Measurements from ENCODE around the gene TSPAN5.

Gene TSPAN5

DNA sequence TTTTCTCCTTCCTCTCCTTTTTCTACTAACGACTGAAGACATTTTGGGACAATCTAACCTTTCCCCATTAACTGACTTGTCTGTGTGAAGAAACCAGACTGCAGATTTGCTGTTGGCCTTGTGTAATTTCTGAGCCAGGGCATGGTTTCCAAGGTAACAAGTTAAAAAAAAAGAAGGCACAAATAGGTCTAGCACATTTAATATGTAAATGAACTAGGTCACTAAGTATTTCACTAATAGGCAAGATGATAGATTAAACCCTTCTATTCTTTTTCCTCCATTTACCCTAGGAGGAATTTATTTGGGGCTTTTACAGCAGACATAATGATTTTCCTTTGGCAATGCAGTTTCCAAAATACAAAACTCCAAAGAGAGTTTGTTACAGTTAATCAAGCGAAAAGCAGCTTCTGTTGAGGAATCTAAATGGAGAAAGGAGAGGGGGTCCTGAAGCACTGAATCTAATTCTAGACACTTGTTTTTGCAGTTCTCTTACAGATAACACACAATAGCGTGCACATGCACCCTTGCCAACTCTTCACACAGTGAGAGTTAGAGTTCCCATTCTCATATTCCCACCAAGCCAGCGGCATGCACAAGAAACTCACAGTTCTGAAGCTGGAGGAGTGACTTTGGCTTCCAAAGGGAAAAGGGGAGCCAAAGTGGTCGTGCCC, 72.0 kb downstream of the TSPAN5 start:
- DNase-seq (ENCODE audit: low read depth in 2 of 2), result no peak

DNA sequence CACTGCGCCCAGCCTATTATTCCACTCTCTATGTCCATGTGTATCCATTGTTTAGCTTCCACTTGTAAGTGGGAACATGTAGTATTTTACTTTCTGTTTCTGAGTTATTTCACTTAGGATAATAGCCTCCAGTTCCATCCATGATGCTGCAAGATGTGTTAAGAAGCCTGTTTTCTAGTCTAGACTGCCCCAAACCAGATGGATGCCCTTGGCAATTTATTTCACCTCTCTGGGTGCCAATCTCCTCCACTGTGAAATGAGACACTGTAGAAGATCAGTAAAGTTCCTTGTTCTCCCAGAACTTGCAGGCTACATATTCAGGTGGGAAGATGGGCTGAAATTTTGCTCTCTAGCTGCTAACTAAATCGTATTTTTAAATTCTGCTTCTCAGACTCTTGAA, 72.8 kb downstream of the TSPAN5 start:
- DNase-seq (ENCODE audit: low read depth in 2 of 2), result no peak

DNA sequence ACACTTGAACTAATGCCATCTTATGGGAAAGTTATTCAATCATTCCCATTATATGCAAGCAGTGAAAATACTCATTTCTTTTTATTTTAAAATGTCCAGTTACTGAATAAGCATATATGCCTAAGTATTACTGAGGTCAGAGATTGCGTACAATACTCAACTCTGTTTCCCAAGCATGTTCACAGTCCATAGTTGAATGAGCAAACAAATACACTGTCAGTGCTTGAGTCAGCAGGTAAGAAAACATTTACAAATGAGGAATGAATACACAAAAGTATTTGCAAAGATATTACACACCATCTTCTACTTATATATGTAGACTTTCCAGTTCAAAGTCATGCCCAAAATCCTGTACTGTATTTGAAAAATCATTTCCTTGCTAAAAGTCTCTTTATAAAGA, 74.1 kb downstream of the TSPAN5 start:
- DNase-seq (ENCODE audit: low read depth in 2 of 2), result no peak

DNA sequence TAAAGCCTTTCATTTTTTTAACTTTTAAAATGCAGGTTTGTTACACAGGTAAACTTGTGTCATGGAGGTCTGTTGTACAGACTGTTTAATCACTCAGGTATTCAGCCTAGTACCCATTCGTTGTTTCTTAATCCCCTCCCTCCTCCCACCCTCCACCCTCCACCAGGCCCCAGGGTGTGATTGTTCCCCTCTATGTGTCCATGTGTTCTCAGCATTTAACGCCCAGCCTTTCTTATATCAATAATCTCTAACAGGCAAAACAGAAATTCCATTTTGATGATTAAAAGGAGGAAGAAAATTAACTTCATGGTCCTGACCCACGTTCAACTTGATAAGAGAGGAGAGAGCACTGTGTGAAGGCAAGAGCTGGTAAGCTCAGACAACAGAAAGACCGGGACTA, 75.1 kb downstream of the TSPAN5 start:
- no peak for DNase-seq (ENCODE audit: low read depth in 2 of 2)

DNA sequence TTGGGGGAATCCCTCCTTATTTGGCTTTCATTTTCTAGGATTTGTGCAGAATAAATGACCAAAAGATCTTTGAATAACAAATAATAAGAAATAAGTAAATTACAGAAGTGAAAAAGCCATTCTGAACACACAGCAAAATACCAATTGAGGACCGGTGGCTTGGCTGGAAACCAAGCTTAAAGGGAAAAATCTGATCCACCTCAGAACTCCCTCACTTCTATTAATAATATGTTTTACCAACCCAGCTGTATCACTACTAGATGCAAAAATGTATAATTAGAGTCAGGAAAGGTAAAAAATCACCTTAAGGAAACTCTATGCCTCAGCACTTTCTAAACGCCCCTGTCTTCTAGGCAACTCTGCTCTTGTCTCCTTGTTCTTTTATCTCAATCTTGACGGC, 77.3 kb downstream of the TSPAN5 start:
- no peak for DNase-seq (ENCODE audit: low read depth in 2 of 2)

DNA sequence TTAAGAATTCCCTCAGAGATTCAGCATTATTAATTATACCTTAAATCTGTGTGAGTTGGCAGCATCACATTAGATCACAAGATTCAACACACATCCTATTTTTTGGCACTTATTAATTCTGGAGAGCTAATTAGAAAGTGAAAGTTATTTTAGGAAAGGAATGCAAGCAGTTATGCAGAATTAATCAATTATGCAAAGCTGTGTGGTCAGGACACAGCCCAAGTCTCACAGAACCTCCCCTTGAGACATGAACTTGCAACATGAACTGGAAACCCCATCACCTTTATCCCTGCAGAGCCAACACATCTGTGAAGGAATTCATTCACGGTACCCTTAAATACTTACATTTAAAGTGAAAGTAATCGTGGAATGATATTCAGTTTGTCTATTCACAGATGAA, 80.5 kb downstream of the TSPAN5 start:
- DNase-seq (ENCODE audit: low read depth in 2 of 2), result no peak

DNA sequence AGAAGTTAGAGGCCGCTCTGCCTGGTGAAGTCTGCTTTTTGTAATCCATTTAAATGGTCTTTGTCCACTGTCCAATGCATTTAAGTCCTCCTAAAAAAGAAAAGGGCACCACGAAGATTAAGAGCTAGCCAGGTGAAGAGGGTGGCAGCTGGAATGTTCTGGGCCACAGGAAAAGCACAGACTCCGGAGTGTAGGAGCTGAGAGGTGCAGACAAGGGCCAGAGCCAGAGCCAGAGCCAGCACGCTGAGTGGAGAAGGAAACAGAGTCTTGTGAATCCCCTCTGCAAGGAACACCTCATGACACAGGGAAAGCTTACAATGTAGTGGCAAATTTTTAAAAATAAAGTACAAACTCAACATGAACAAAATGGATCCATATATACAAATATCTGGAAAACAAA, 83.6 kb downstream of the TSPAN5 start:
- DNase-seq (ENCODE audit: low read depth in 2 of 2), result no peak

DNA sequence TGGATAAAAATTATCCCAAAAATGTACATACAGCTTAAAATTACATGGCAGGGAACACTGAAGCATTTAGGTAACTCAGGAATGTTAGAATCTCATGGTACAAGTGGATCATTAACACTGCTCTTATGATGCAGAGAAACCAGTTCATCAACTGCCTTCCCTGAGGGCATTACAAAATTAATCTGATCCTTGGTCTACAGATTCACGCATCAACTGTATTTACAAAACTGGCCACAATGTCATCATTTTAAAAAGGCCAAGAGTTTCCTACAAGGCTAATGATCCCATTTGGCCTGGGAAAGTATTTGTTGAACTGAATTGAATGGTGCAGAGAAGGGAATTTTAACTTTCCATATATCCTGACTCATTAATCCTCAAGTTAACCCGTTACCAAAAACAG, 84.6 kb downstream of the TSPAN5 start:
- DNase-seq (ENCODE audit: low read depth in 2 of 2), result no peak

DNA sequence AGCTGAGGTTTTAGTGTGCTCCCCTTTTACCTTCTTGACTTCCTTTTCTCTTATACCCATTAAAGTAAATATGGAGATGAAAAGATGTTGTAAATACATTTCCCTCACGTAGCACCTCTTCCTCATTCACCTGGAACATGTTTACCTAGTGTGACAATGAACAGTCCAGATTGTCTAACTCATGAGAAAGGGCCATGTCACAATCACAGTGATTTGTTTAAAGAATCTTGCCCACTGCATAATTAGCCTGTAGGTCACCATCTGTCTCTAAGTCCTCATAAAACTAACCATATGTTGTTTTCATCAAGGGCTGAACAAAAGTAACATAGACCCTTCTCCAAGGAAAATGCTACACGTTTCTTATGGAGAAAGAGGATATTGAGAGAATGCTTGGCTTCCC, 85.7 kb downstream of the TSPAN5 start:
- DNase-seq (ENCODE audit: low read depth in 2 of 2), result no peak

DNA sequence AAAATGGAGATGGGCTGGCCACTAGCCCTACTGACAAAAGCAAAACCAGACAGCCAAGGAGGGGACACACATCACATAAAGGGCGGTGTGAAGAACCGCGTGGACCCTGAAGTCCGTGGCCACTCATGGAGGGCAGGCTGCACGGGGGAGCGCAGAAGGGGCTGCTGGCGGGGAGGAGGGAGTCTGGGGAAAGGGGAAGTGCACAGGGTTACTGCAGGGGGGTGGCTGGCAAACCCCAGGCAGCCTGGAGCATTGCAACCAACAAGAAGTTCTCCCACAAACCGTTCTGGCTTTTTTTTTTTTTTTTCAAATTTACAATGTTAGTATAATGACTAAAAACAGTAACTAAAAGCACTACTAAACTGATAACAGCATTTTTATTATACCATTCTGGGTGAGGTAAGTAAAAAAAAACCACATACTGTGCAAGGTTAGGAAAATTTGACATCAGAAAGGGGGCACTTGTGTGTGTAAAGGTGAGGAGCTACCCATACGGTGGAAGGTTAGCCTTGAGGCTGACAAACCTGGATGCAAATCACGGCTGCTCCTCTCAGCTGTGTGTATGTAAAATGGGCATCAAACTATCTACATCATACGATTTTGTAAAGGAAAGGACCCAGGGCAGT, 87.1 kb downstream of the TSPAN5 start:
- no peak for DNase-seq (ENCODE audit: low read depth in 2 of 2)

DNA sequence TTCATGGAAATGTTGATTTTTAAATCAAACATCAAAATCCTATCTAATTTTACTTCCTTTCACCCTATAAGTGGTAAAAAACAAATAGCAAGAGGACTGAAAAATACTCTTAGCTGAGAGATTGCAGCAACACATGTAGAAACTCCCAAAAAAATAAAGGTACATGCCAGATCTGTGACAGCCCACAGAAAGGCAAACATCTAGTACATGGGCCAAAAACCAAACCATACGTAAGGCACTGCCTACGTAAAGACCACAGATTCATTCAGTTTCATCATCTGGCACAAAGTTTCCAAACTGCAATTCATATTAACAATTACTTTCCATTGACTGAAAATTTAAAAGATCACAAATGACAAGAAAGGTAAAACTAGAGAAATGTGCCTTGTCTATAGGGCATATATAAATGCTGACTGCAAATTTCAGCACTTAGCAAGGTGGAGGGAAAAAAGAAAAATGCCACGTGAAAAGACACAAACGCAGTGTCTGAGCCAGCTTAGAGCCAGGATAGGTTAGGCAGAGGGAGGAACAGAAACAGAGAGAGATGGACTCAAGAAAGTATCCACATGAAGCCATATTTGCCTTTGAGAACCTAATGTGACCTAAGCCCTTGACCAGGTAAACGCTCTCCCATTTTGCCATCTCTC, 88.1 kb downstream of the TSPAN5 start:
- DNase-seq (ENCODE audit: low read depth in 2 of 2), result no peak

DNA sequence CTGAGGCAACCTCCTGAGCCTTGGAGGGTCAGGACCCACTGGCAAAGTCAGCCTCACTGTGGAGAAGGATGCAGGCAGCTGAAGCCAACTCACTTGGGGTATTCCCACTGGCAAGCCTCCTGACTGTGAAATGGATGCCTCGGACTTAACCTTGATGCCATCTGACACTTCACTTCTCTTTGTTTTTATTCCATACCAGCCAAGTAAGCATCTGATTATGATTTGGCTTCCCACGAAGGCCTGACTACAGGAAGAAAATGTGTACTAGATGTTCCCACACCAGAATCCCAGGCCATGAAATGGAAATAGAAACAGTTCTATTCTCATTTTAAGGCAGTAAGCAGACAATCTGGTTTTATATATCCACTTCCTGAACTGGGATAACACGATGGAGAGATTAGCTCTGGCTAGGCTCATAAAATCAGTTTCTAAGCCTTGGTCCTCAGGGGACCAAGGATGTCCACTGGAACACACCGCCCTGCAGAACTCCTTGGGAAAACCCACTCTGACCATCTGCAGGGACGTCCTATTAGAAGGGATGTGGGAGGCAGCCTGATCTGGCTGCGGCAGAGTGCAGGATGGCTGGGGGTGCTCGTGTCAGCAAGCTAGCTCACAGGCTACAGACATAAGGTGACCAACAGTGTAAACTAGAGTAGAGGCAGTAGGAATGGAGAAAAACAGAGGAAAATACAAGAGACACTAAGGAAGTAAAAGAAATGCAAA, 89.3 kb downstream of the TSPAN5 start:
- DNase-seq (ENCODE audit: low read depth in 2 of 2), result no peak

DNA sequence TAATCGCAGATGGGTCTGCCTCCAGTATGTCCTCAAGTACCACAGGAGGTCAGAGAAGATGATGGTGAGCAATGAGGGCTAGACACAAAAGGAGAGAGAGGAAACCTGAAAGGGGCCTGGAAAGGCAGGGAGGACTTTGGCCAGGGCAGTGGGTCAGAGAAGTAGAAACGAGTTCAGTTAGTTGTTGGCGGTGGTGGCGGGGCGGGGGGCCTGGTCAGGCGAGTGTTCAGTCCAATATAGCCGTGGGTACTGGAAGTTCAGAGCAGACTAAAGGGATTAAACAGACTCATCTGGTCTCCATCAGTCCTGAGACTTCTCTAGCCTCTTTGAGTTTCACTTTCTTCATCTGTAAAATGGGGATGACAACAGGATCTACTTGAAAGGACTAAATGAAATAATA, 90.8 kb downstream of the TSPAN5 start:
- DNase-seq (ENCODE audit: low read depth in 2 of 2), result no peak

DNA sequence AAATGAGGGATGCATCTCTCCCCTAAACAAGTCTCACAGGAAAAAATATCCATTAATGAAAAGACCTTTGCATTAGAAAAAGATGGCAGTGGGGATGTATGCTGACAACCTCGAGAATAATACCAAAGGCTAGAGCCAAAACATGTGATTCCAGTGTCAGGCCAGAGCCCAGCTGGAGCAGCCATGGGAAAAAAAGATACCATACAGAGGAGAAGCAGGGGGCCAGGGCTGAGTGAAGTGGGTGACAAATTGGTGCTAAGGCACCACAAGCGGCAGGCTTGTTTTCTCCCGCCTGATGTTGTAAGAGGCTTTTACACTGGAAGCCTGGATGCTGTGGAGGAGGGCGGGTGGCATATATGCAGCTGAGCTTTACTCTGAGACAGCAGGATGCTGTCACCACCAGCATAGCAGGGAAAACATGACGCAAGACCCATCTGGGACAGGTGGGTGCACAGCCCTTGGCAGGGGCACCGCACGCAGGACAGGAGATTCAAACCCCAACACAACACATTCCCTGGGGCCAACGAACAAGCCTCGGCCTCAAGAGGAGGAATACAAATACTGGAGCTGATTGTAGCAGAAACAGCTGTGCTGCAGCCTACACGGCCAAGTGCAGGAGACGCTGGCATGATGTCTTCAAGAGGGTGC, 91.9 kb downstream of the TSPAN5 start:
- no peak for DNase-seq (ENCODE audit: low read depth in 2 of 2)

DNA sequence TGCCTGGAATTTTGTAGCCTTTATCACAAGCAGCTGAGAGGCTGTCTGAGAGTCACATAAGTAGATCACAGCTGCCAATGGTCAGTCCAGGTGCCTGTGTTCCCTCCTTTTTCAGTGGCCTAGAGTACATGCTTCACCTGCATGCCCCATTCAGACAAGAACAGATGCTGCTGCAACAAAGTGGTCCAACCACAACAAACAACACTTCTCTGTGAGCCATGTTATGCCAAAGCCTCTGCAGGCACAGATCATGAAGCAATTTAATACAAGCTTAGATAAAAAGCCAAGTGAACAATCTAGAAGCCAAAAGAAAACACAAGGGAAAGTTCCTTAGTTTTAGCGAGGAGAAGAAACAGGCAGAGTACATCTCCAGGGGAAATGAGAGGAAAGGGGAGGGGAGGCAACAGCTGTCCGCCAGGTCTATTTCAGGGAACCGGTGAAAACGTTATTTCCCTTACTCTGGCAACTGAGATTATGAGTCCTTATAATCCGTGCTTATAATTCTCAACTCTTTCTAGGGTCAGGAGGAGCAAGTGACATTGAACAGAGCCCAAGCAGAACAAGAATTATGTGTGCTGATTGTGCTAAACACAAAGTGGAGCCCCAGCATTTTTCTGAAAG, 92.6 kb downstream of the TSPAN5 start:
- DNase-seq (ENCODE audit: low read depth in 2 of 2), result no peak

DNA sequence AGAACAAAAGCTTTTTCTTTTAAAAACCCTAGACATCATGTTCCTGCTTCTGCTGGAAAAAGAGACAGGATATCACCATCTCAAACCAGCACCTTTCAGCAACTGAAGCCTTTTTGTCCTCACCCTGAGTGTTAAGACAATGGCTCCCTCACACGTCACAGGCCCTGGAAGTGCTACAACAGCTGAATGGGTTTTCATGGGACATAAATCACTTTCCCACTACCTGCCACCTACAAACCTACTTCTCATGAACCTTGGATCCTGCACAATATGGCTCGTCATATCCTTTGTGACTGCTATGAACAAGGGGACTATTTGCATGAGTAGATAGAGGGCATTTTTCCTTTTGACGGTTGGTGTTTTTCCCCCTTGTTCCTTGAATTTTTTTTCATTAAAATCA, 93.6 kb downstream of the TSPAN5 start:
- DNase-seq (ENCODE audit: low read depth in 2 of 2), result no peak

DNA sequence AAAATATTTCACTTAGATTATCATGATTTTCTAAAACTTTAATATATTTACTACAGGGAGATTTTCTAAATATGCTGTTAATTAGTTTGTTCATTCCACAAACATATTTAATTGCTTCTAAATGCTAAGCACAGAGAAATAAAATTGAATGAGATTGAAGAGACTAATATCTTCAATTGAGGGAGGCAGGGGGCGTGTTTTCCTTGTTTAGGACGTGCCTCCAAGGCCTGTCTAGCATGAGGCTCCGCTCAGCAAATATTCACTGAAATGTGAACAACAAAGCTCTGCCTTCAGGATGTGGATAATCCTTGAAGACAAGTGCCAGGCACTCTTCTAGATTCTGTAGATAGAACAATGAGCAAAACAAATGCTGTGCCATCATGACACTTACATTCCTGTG, 98.1 kb downstream of the TSPAN5 start:
- DNase-seq (ENCODE audit: low read depth in 2 of 2), result no peak

DNA sequence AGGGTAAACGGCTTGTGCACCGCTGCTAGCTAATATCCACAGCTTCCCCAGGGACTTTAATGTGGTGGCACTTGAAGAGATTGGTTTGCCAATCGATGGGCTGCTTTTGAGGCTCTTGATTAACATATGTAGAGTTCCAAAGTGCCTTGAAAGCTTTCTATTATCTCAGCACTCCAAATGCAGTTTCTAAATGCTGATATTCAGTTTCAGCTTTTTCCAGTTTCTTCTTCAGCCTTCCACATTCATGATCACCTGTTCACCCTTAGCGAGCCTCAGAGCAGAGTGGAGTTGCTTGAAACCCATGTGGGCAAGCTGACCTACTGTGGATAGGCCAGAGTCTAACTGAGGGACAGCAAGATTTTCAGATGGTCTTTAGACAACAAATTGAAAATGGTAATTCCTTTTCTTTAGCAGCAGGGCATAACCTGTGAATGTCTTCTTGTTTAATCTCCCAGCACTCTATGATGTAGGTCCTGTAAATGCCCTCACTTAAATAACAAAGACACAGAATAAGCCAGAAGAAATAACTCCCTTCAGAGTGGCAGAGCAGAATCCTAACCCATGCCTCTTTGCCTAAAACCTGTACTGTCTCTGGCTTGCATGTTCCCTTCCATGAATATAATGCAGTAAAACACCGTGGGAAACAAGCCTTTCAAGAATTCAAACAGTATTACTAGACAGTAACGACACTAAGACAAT, 99.8 kb downstream of the TSPAN5 start:
- DNase-seq (ENCODE audit: low read depth in 2 of 2), result no peak

DNA sequence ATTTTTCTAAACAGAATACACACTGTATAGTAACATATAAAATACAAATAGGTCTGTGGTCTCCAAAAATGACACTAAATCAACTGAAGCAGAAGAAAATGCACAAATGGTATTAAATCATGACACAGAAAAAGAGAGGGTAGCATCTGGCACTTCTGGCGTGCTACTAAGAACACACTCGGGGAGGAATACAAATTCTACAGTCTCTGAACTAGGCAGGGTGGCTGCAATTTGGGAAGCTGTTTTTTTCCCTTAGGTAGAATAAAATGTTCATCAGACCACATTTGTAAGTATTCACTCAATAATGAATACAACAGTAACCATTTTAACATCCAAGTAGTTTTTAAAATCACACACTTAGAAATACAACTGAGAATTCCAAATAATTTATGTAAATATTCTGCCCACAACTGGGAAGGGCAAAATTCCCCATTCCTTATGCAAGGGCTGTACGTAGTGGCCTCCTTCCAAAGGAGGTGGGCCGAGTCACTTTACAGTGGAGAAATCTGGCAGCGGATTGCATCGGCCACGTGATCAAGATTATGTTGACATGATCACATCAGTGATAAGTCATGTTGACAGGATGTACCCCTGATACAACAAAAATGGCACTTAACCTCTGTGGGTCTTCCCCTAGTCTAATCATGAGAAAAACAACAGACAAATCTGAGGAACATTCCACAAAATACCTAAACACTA, 101.1 kb downstream of the TSPAN5 start:
- no peak for DNase-seq (ENCODE audit: low read depth in 2 of 2)

DNA sequence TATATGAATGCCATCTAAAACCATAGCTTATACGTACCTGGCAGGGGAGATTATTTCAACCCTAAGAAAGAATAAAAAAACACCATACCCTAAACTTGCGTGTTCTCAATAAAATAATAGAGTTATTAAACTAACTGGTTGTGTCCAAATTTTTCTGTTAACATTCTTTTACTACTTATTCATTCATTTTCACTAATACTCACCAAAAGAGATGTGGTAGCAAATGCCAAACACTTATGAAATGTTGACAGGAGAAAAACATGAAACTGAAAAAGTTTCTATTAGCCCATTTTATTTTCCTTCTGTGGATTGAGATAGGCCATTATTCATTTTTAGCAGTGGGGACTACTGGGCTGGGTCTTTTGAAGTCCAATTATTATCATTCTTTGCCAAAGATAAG, 102.0 kb downstream of the TSPAN5 start:
- no peak for DNase-seq (ENCODE audit: low read depth in 2 of 2)

Data from activated CD8-positive, alpha-beta memory T cell treated with anti-CD3 and anti-CD28 coated beads for 4 hours (primary cell).